ENCODE measurements around the gene CAMTA1.
A peak's percentile ranks its signal among the peaks of the same experiment; 100 is the strongest.

CAMTA1 gene

GRCh38 chr1:7655354-7655753 lies 870.1 kb downstream of the CAMTA1 start:
- no peak for DNase-seq

- no peak for DNase-seq
Observed at GRCh38 chr1:7656557-7657215, 871.4 kb downstream of the CAMTA1 start.

- DNase-seq, result no peak
Observed at GRCh38 chr1:7657287-7658016, 872.2 kb downstream of the CAMTA1 start.

GRCh38 chr1:7658099-7658498 lies 872.8 kb downstream of the CAMTA1 start:
- no peak for DNase-seq

- DNase-seq, result no peak
Observed at GRCh38 chr1:7659514-7659913, 874.3 kb downstream of the CAMTA1 start.

GRCh38 chr1:7663451-7664146 lies 878.3 kb downstream of the CAMTA1 start:
- DNase-seq, result no peak

- no peak for DNase-seq
Observed at GRCh38 chr1:7664147-7664892, 879.1 kb downstream of the CAMTA1 start.

- no peak for DNase-seq
Observed at GRCh38 chr1:7664893-7665250, 879.6 kb downstream of the CAMTA1 start.

- no peak for DNase-seq
Observed at GRCh38 chr1:7666249-7666648, 881.0 kb downstream of the CAMTA1 start.

- DNase-seq, result no peak
Observed at GRCh38 chr1:7667159-7667558, 881.9 kb downstream of the CAMTA1 start.

GRCh38 chr1:7667625-7668218 lies 882.5 kb downstream of the CAMTA1 start:
- DNase-seq, result peak; percentile 89

GRCh38 chr1:7669559-7670311 lies 884.5 kb downstream of the CAMTA1 start:
- DNase-seq, result peak; percentile 78

GRCh38 chr1:7670334-7671145 lies 885.3 kb downstream of the CAMTA1 start:
- no peak for DNase-seq

- no peak for DNase-seq
Observed at GRCh38 chr1:7671146-7671465, 885.9 kb downstream of the CAMTA1 start.

- DNase-seq, result no peak
Observed at GRCh38 chr1:7671676-7672075, 886.4 kb downstream of the CAMTA1 start.

- no peak for DNase-seq
Observed at GRCh38 chr1:7672864-7673263, 887.6 kb downstream of the CAMTA1 start.

GRCh38 chr1:7674972-7675371 lies 889.7 kb downstream of the CAMTA1 start:
- DNase-seq, result no peak

GRCh38 chr1:7675431-7676273 lies 890.4 kb downstream of the CAMTA1 start:
- no peak for DNase-seq

- DNase-seq, result no peak
Observed at GRCh38 chr1:7676274-7676945, 891.2 kb downstream of the CAMTA1 start.

GRCh38 chr1:7677111-7677510 lies 891.9 kb downstream of the CAMTA1 start:
- DNase-seq, result no peak

Data from NCI-H82 (cell line).